CD4-positive, alpha-beta T cell (primary cell): Measurements from ENCODE around the gene IFTAP. TPM values are rescaled to one million over a fixed set of nuclear protein-coding genes. Genes with fewer than 3 reads are reported as not detected.

Experiments used
- ATAC-seq: fragments of 200-7000 bp; cut with Tn5 transposase; one replicate; pipeline ENCODE4 v1.10.0; 2022; ENCODE audit warnings: mild to moderate bottlenecking; ENCODE audit not compliant: poor library complexity
- CTCF ChIA-PET: fragments of 350-600 bp; sonication (Branson Sonifier 250); formaldehyde crosslinking; loops from one replicate; lab custom pipeline; 2021; ENCODE audit warnings: antibody characterized with exemption, inconsistent platforms; lab: Charles Lee
- POLR2A ChIA-PET: fragments of 350-600 bp; sonication (Branson Sonifier 250); formaldehyde crosslinking; loops from one replicate; lab custom pipeline; 2021; ENCODE audit warnings: antibody characterized with exemption, inconsistent platforms; lab: Charles Lee
- DNase-seq, 14 experiments: peaks; one replicate each; pipeline ENCODE4 v3.0.0-alpha.2; 2013 to 2020; ENCODE audit warnings: mixed read lengths in 2 of 14
- H3K27ac ChIP-seq, 2 donors: one replicate each; pipeline versions ENCODE4 v1.5.1 to v1.7.0; 2013; ENCODE audit warnings: low read length in 2 of 2, low read depth in 1 of 2, mild to moderate bottlenecking in 1 of 2
- H3K27me3 ChIP-seq, 2 experiments: 1 replicate in 1 of 2; 2 replicates in 1 of 2; pipeline versions ENCODE4 v1.6.1 to v1.7.0; 2013; ENCODE audit warnings: low read length in 2 of 2, control low read depth in 1 of 2, mild to moderate bottlenecking in 1 of 2, moderate library complexity in 1 of 2; ENCODE audit not compliant: insufficient read depth in 2 of 2, control insufficient read depth in 1 of 2
- H3K36me3 ChIP-seq: one replicate; pipeline ENCODE4 v1.6.1; 2013; ENCODE audit warnings: low read length, control low read depth; ENCODE audit not compliant: insufficient read depth
- H3K4me1 ChIP-seq: one replicate; pipeline ENCODE4 v1.6.1; 2013; ENCODE audit warnings: low read length, control low read depth; ENCODE audit not compliant: insufficient read depth
- H3K4me3 ChIP-seq: one replicate; pipeline ENCODE4 v1.5.1; 2013; ENCODE audit warnings: mild to moderate bottlenecking, low read length, moderate library complexity
- H3K9me3 ChIP-seq, 2 experiments: 1 replicate in 1 of 2; 2 replicates in 1 of 2; pipeline versions ENCODE4 v1.6.1 to v1.7.0; 2013; ENCODE audit warnings: low read length in 2 of 2, mild to moderate bottlenecking in 2 of 2, control low read depth in 1 of 2, moderate library complexity in 1 of 2; ENCODE audit not compliant: control insufficient read depth in 1 of 2, insufficient read depth in 1 of 2
- H3K27ac Mint-ChIP-seq: one replicate; pipeline ENCODE4 v1.8.0; 2020; ENCODE audit warnings: mixed read lengths
- H3K27me3 Mint-ChIP-seq: one replicate; pipeline ENCODE4 v1.8.0; 2021; ENCODE audit warnings: mixed read lengths
- H3K36me3 Mint-ChIP-seq: one replicate; pipeline ENCODE4 v1.8.0; 2021; ENCODE audit warnings: low read depth, mixed read lengths
- H3K4me1 Mint-ChIP-seq: one replicate; pipeline ENCODE4 v1.8.0; 2021; ENCODE audit warnings: low read depth, mixed read lengths
- H3K4me3 Mint-ChIP-seq: one replicate; pipeline ENCODE4 v1.8.0; 2020; ENCODE audit warnings: mild to moderate bottlenecking, mixed read lengths
- H3K9me3 Mint-ChIP-seq: one replicate; pipeline ENCODE4 v1.8.0; 2020; ENCODE audit warnings: mixed read lengths
- CTCF ChIP-seq: fragments of 200-600 bp; IDR thresholded peaks from one replicate; pipeline ENCODE4 v1.8.0; 2022; ENCODE audit warnings: antibody characterized with exemption, mild to moderate bottlenecking
- intact Hi-C, 2 experiments: fragments of 100-400 bp; cut with DNase I in 1 of 2; cut with micrococcal nuclease in 1 of 2; formaldehyde crosslinking; loops; one replicate each; pipeline versions ENCODE4 v1.15.1 to v1.9.0; 2023 to 2025; cut with DNase I, micrococcal nuclease
- total RNA-seq, 174 experiments: library from RNA in 2 of 174; stranded (reverse) in 2 of 174; gene quantifications; one replicate each; pipeline ENCODE4 v1.2.3 and lab custom pipeline; 2021 to 2026

Gene IFTAP
- total RNA-seq, 2 experiments from 2014 or later, result 1.7 to 1.9 TPM

- H3K4me1 ChIP-seq, result no peaks in the 10 kb centered on the region
- H3K4me1 Mint-ChIP-seq, result no peaks in the 10 kb centered on the region
- no peak for ATAC-seq
- H3K36me3 Mint-ChIP-seq, result no peaks in the 10 kb centered on the region
- DNase-seq, result no peak
- H3K9me3 ChIP-seq, result no peaks in the 10 kb centered on the region
- peaks cover 0 to 4% of the 10 kb centered on the region in 2 experiments for H3K27me3 ChIP-seq
- H3K9me3 Mint-ChIP-seq, result no peaks in the 10 kb centered on the region
- H3K36me3 ChIP-seq, result no peaks in the 10 kb centered on the region
- H3K27ac Mint-ChIP-seq, result no peak overlapping the region
- no peak overlapping the region for H3K27ac ChIP-seq
- H3K4me3 ChIP-seq, result no peak overlapping the region
- no peak for TF ChIP-seq CTCF
- intact Hi-C loops, result no loop called here
- POLR2A ChIA-PET, result interaction anchor here (0.7 kb wide), 1 partner anchor 10 kb away, joined by 3 read pairs; no protein-coding TSS in a partner anchor
- peaks cover 6% of the 10 kb centered on the region for H3K27me3 Mint-ChIP-seq
- H3K4me3 Mint-ChIP-seq, result no peak overlapping the region
- CTCF ChIA-PET, result no interaction called here
Measured at GRCh38 chr11:36609383-36609782, 15.1 kb downstream of the IFTAP start.

GRCh38 chr11:36615826-36616225 is 21.5 kb downstream of the IFTAP start:
- no peak for TF ChIP-seq CTCF
- no peak overlapping the region for H3K27ac Mint-ChIP-seq
- CTCF ChIA-PET, result no interaction called here
- intact Hi-C loops, result no loop called here
- DNase-seq (no peak), ATAC-seq (no peak)
- Histone ChIP-seq H3K27me3 (peaks cover 0 to 2% of the 10 kb centered on the region in 2 experiments), H3K36me3 (no peaks in the 10 kb centered on the region), H3K27ac (no peak overlapping the region), H3K4me1 (no peaks in the 10 kb centered on the region), H3K9me3 (no peaks in the 10 kb centered on the region), H3K4me3 (no peak overlapping the region)
- no peaks in the 10 kb centered on the region for H3K36me3 Mint-ChIP-seq
- no peaks in the 10 kb centered on the region for H3K9me3 Mint-ChIP-seq
- no peaks in the 10 kb centered on the region for H3K4me1 Mint-ChIP-seq
- no peak overlapping the region for H3K4me3 Mint-ChIP-seq
- POLR2A ChIA-PET, result no interaction called here
- no peaks in the 10 kb centered on the region for H3K27me3 Mint-ChIP-seq

GRCh38 chr11:36617543-36618362 is 23.5 kb downstream of the IFTAP start:
- DNase-seq (no peak), ATAC-seq (no peak)
- Histone ChIP-seq H3K4me3 (no peak overlapping the region), H3K36me3 (no peaks in the 10 kb centered on the region), H3K4me1 (no peaks in the 10 kb centered on the region), H3K9me3 (no peaks in the 10 kb centered on the region), H3K27me3 (no peaks in the 10 kb centered on the region), H3K27ac (no peak overlapping the region)
- intact Hi-C loops, result no loop called here
- ChIA-PET POLR2A (no interaction called here), CTCF (no interaction called here)
- H3K27ac Mint-ChIP-seq, result no peak overlapping the region
- no peaks in the 10 kb centered on the region for H3K4me1 Mint-ChIP-seq
- H3K9me3 Mint-ChIP-seq, result no peaks in the 10 kb centered on the region
- no peaks in the 10 kb centered on the region for H3K36me3 Mint-ChIP-seq
- no peak overlapping the region for H3K4me3 Mint-ChIP-seq
- no peak for TF ChIP-seq CTCF
- H3K27me3 Mint-ChIP-seq, result no peaks in the 10 kb centered on the region
